SK-N-MC (cell line): ENCODE measurements around the gene RBM6.
A peak's percentile ranks its signal among the peaks of the same experiment; 100 is the strongest.

Source experiments
- DNase-seq: peaks from one replicate; pipeline ENCODE4 v3.0.0-alpha.2; 2011; ENCODE audit warnings: low read depth, low spot score
- H3K27ac ChIP-seq: fragments of 200-600 bp; sonication (generic); 2 replicates; pipeline ENCODE4 v1.5.1; 2016; ENCODE audit warnings: mixed run types
- H3K36me3 ChIP-seq: fragments of 200-600 bp; sonication (generic); 2 replicates; pipeline ENCODE4 v1.6.1; 2017; ENCODE audit warnings: antibody characterized with exemption, low read length, mixed read lengths; ENCODE audit not compliant: insufficient read depth
- H3K4me3 ChIP-seq: fragments of 200-600 bp; sonication (generic); 2 replicates; pipeline ENCODE4 v1.5.1; 2016
- H3K9ac ChIP-seq: fragments of 200-600 bp; sonication (generic); 2 replicates; pipeline ENCODE4 v1.8.0; 2017; ENCODE audit warnings: mixed run types, mixed read lengths; ENCODE audit not compliant: insufficient read length
- H3K9me3 ChIP-seq: fragments of 200-600 bp; sonication (generic); 2 replicates; pipeline ENCODE4 v1.6.1; 2017; ENCODE audit warnings: low read depth, mild to moderate bottlenecking, antibody characterized with exemption, low read length, moderate library complexity, mixed read lengths
- EZH2 ChIP-seq: fragments of 200-600 bp; sonication (generic); IDR thresholded peaks from one replicate; pipeline ENCODE4 v1.6.1; 2017; ENCODE audit warnings: antibody characterized with exemption
- FOXP2 ChIP-seq: optimal IDR thresholded peaks from 2 replicates; pipeline ENCODE3; 2011; ENCODE audit warnings: mild to moderate bottlenecking, moderate library complexity; ENCODE audit not compliant: insufficient read depth; ENCODE audit errors: extremely low read length, control extremely low read depth
- POLR2AphosphoS5 ChIP-seq: IDR thresholded peaks from 2 replicates; pipeline ENCODE4 v1.6.1; 2012; ENCODE audit warnings: mild to moderate bottlenecking, low read depth, low read length, borderline replicate concordance

RBM6 gene

DNA sequence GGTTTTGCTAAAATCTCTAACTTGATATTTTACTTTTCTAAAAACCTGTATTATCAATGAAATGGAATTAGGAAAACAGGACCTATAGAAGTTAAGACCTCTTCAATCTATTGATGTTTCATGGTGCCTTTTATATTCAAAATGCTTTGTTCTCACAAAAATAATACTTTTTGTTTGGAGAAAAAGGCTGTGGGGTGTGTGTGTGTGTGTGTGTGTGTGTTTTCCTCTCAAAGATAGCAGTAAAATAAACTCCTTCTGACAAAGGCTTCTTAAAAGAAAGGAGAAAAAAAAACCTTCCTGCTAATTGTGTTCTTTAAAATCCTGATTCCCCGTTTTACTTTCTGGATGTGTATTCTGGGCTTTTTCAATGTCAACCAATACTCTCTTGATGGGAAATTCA is 54.5 kb downstream of the RBM6 start:
- no peak for DNase-seq
- no peak for TF ChIP-seq POLR2AphosphoS5
- no peak for TF ChIP-seq EZH2
- no peak for TF ChIP-seq FOXP2
- Histone ChIP-seq H3K27ac (no peak overlapping the region), H3K9me3 (no peaks in the 10 kb centered on the region), H3K4me3 (no peak overlapping the region), H3K36me3 (no peaks in the 10 kb centered on the region), H3K9ac (no peak overlapping the region)

- H3K9ac ChIP-seq, result no peak overlapping the region
- TF ChIP-seq FOXP2, result no peak
- no peak for TF ChIP-seq EZH2
- TF ChIP-seq POLR2AphosphoS5, result no peak
- no peak overlapping the region for H3K27ac ChIP-seq
- H3K4me3 ChIP-seq, result no peak overlapping the region
- H3K9me3 ChIP-seq, result no peaks in the 10 kb centered on the region
- no peaks in the 10 kb centered on the region; the same call in 1 of the 2 replicates for H3K36me3 ChIP-seq
- no peak for DNase-seq
These were observed 56.1 kb downstream of the RBM6 start for GRCh38 chr3:49996016-49996415.

GRCh38 chr3:49997862-49998261 is 57.9 kb downstream of the RBM6 start:
- no peak for DNase-seq
- no peaks in the 10 kb centered on the region for H3K9me3 ChIP-seq
- no peak overlapping the region for H3K27ac ChIP-seq
- H3K36me3 ChIP-seq, result no peaks in the 10 kb centered on the region; the same call in 1 of the 2 replicates
- no peak overlapping the region for H3K4me3 ChIP-seq
- H3K9ac ChIP-seq, result no peak overlapping the region
- TF ChIP-seq FOXP2, result no peak
- TF ChIP-seq EZH2, result no peak
- no peak for TF ChIP-seq POLR2AphosphoS5

DNA sequence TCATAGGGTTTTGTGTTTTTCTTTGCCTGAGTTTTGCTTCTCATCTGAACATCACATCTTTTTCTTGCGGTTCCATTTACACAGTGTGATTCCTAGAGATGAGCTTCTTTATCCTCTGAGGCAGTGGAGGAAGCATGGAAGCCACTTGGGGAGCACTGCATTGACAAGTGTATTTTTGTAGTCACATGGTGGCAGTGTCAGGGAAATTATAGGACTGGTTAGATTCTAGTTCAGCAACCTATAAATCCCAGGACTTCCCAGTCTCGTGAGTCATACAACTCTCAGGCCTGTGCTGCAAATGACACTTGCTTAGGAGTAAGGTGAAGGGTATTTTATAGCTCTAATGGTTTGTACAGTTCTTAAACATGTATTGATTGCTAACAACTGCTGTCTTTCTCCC is 58.4 kb downstream of the RBM6 start:
- TF ChIP-seq FOXP2 (no peak), POLR2AphosphoS5 (no peak), EZH2 (no peak)
- no peak overlapping the region for H3K9ac ChIP-seq
- DNase-seq, result no peak
- H3K27ac ChIP-seq, result no peak overlapping the region
- no peaks in the 10 kb centered on the region; the same call in 1 of the 2 replicates for H3K36me3 ChIP-seq
- H3K9me3 ChIP-seq, result no peaks in the 10 kb centered on the region
- no peak overlapping the region for H3K4me3 ChIP-seq

DNA sequence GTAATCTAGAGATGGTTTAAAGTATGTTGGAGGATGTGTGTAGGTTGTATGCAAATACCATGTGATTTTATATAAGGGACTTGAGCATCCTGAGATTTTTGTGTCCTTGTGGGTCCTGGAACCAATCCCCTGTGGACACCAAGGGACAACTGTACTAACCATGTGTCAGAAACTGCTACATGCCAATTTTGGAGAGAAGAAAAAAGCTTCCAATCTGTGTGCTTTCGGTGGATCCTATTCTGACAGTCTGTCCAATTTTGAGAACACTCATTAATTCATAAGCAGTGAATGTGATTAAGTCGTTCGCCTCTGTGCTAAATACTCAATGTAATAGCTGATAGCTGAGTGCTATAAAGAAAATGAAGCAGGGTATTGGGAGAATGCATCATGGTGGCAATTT is 61.6 kb downstream of the RBM6 start:
- no peak overlapping the region for H3K4me3 ChIP-seq
- TF ChIP-seq FOXP2 (no peak), EZH2 (no peak), POLR2AphosphoS5 (no peak)
- DNase-seq, result no peak
- no peaks in the 10 kb centered on the region for H3K9me3 ChIP-seq
- H3K9ac ChIP-seq, result no peak overlapping the region
- H3K27ac ChIP-seq, result no peak overlapping the region
- no peaks in the 10 kb centered on the region; the same call in 1 of the 2 replicates for H3K36me3 ChIP-seq

DNA sequence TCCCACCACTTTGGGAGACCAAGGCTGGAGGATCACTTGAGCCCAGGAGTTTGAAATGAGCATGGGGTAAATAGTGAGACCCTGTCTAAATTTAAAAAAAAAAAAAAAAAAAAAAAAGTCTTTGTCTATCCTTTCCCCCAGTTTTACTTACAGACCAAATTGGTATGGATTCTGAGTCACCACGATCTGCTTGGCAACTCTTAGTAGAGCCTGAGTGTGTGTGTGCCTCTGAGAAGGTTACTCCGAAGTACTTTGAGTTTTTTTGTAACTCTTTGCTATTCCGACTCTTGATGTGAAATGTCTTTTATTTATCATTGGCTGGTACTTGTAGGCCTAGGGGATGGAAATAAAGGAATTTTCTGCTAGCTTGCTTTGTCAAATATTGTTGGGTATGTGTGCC is 63.3 kb downstream of the RBM6 start:
- no peak for DNase-seq

GRCh38 chr3:50003824-50004223 is 63.9 kb downstream of the RBM6 start:
- Histone ChIP-seq H3K9ac (no peak overlapping the region), H3K4me3 (no peak overlapping the region), H3K9me3 (no peaks in the 10 kb centered on the region), H3K27ac (no peak overlapping the region), H3K36me3 (no peaks in the 10 kb centered on the region; the same call in 1 of the 2 replicates)
- TF ChIP-seq FOXP2, result no peak
- no peak for DNase-seq

More for the DNA sequence above, 63.3 kb downstream of the RBM6 start:
- Histone ChIP-seq H3K9ac (no peak overlapping the region), H3K27ac (no peak overlapping the region), H3K36me3 (no peaks in the 10 kb centered on the region; the same call in 1 of the 2 replicates), H3K4me3 (no peak overlapping the region), H3K9me3 (no peaks in the 10 kb centered on the region)
- TF ChIP-seq FOXP2 (no peak), POLR2AphosphoS5 (no peak), EZH2 (no peak)

DNA sequence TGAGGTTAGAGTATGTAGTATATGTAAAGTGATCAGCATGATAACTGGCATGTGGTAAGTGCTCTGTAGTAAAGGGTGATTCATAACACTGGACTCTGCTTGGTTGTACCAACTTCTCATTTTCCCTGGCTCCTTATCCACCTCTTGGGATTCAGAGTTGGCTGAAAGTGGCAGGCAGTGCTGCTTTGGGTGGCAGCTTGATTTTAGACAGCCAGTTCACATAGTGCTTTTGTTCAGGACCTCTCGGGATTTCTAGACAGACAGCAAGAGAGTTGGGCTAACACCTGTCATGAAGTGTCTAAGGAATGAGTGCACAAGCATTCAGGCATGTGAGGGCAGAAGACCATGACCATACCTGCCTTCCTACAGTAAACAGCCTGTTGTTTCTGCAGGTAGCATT is 69.0 kb downstream of the RBM6 start:
- Histone ChIP-seq H3K4me3 (no peak overlapping the region), H3K9ac (no peak overlapping the region), H3K36me3 (no peaks in the 10 kb centered on the region), H3K9me3 (no peaks in the 10 kb centered on the region), H3K27ac (no peak overlapping the region)
- TF ChIP-seq FOXP2 (no peak), POLR2AphosphoS5 (no peak), EZH2 (no peak)
- no peak for DNase-seq

DNA sequence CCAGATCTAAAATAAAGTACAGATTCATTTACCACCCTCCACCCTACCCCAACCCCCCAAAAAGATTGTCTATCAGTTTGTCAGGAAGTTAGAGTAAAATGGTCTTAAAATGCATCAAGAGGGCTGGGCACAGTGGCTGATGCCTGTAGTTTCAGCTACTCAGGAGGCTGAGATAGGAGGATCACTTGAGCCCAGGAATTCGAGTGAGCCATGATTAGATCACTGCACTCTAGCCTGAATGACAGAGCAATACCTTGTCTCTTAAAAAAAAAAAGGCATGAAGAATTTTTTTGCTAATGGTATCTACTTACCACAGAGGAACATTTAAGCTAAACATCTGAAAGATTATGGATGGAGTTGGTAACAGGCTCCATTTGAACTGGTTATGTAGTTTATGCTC is 71.0 kb downstream of the RBM6 start:
- Histone ChIP-seq H3K27ac (0 out of 2 replicates have a peak overlapping the region, but pooled peaks have one; percentile 25), H3K4me3 (no peak overlapping the region), H3K9me3 (no peaks in the 10 kb centered on the region), H3K36me3 (peaks cover 2% of the 10 kb centered on the region; the same call in 1 of the 2 replicates), H3K9ac (no peak overlapping the region)
- no peak for TF ChIP-seq POLR2AphosphoS5
- TF ChIP-seq FOXP2, result no peak
- no peak for TF ChIP-seq EZH2
- DNase-seq, result no peak
